Spleen (tissue), 11 donors: ENCODE results near the gene MAPK4. TPM values are rescaled to one million over a fixed set of nuclear protein-coding genes. Genes with fewer than 3 reads are reported as not detected.

Experiments used
- DNase-seq: peaks from one replicate; pipeline ENCODE4 v3.0.0-alpha.2; 2020
- H3K27ac ChIP-seq, 8 donors: fragments of 200-600 bp; sonication (generic) in 7 of 8; 1 replicate in 4 of 8; 2 replicates in 4 of 8; pipeline versions ENCODE4 v1.5.0 to v1.8.0; 2016 to 2021; ENCODE audit warnings: inconsistent platforms in 4 of 8, mild to moderate bottlenecking in 4 of 8, moderate library complexity in 1 of 8
- H3K27me3 ChIP-seq, 7 donors: fragments of 200-600 bp; sonication (generic) in 6 of 7; replicated peaks in 1 of 7; 1 replicate in 4 of 7; 2 replicates in 3 of 7; pipeline versions ENCODE4 v1.5.0 to v1.8.0; 2016 to 2021; ENCODE audit warnings: inconsistent platforms in 3 of 7, mild to moderate bottlenecking in 1 of 7
- H3K36me3 ChIP-seq, 6 donors: fragments of 200-600 bp; sonication (generic) in 5 of 6; 1 replicate in 4 of 6; 2 replicates in 2 of 6; pipeline versions ENCODE4 v1.5.0 to v1.8.0; 2016 to 2021; ENCODE audit warnings: inconsistent platforms in 2 of 6
- H3K4me1 ChIP-seq, 6 donors: fragments of 200-600 bp; sonication (generic) in 5 of 6; 1 replicate in 3 of 6; 2 replicates in 3 of 6; pipeline versions ENCODE4 v1.5.0 to v1.8.0; 2016 to 2021; ENCODE audit warnings: inconsistent platforms in 3 of 6
- H3K4me3 ChIP-seq, 8 donors: fragments of 200-600 bp; sonication (generic) in 7 of 8; 1 replicate in 4 of 8; 2 replicates in 4 of 8; pipeline versions ENCODE4 v1.5.0 to v1.8.0; 2016 to 2021; ENCODE audit warnings: inconsistent platforms in 4 of 8, mild to moderate bottlenecking in 4 of 8, moderate library complexity in 2 of 8
- H3K9me3 ChIP-seq, 8 donors: fragments of 200-600 bp; sonication (generic) in 7 of 8; 1 replicate in 4 of 8; 2 replicates in 4 of 8; pipeline versions ENCODE4 v1.5.0 to v1.8.0; 2016 to 2021; ENCODE audit warnings: inconsistent platforms in 4 of 8
- CTCF ChIP-seq, 11 experiments: fragments of 200-600 bp in 7 of 11; fragments of 450-650 bp in 4 of 11; sonication (generic) in 4 of 11; IDR thresholded peaks in 8 of 11; conservative IDR thresholded peaks in 3 of 11; 1 replicate in 7 of 11; 2 replicates in 4 of 11; pipeline versions ENCODE4 v1.4.0 to v1.8.0; 2016 to 2021; ENCODE audit warnings: antibody characterized with exemption in 11 of 11, inconsistent platforms in 4 of 11, mild to moderate bottlenecking in 1 of 11
- POLR2A ChIP-seq, 3 donors: fragments of 450-650 bp; IDR thresholded peaks; one replicate each; pipeline ENCODE4 v1.5.1; 2017; ENCODE audit warnings: antibody characterized with exemption in 3 of 3, mild to moderate bottlenecking in 1 of 3
- POLR2AphosphoS5 ChIP-seq, 3 donors: sonication (generic); formaldehyde crosslinking; IDR thresholded peaks; one replicate each; pipeline ENCODE4 v1.5.1; 2017; ENCODE audit warnings: antibody characterized with exemption in 3 of 3
- WGBS, 5 donors: extraction: QIAGEN DNeasy Blood & Tissue Kit in 3 of 5; methylation state at CpG; one replicate each; pipeline versions ENCODE4 v1.1.5 to v1.1.7; 2013 to 2018; 5-methylcytosine and 5-hydroxymethylcytosine counted together
- intact Hi-C: fragments of 100-400 bp; cut with DNase I; formaldehyde crosslinking; loops from one replicate; pipeline ENCODE4 v1.15.0; 2023; ENCODE audit warnings: low total_unique reads
- polyA plus RNA-seq, 3 donors: library from polyadenylated mRNA; stranded (reverse); fragments of 200-250 nt; gene quantifications; one replicate each; pipeline ENCODE4 v1.2.1, GENCODE V29; 2013
- total RNA-seq, 7 donors: library from RNA; depleted of rRNA in 3 of 7; stranded (reverse); fragments of >200 nt in 3 of 7; fragmentation: NEBNext Ultra II Directional in 4 of 7; extraction: Animal tissue kit (Norgen Biotek cat#: 25700) in 4 of 7; gene quantifications; one replicate each; pipeline versions ENCODE4 v1.1.0 to v1.2.1, GENCODE V29; 2016 to 2021
- donor health status: healthy with polysubstance abuse.
- donor health status: DM: no; HTN: no; CAD: no; lungs with moderate emphysema.
- donor health status: DM: no; HTN: no; CAD: no.
- donor health status: Bipolar disorder and iron deficiency.
- donor health status: healthy.
- donor health status: DM: no; HTN: no; CAD: no.
- donor health status: DM: yes; HTN: yes; CAD: no.

MAPK4 gene
- total and polyA plus RNA-seq, 10 donors, result 0.02 to 0.29 (median 0.20) TPM; not detected in 4

GRCh38 chr18:50620319-50620718 lies 60.4 kb downstream of the MAPK4 start:
- Histone ChIP-seq H3K9me3 (no peaks in the 10 kb centered on the region), H3K27ac (no peak overlapping the region), H3K27me3 (peaks cover 0 to 9% (median 0%) of the 10 kb centered on the region in 7 donors), H3K4me1 (no peaks in the 10 kb centered on the region), H3K4me3 (no peak overlapping the region), H3K36me3 (no peaks in the 10 kb centered on the region)
- 78 to 89% (median 82%) methylated on average over 2 of the region's 2 CpGs for WGBS, 5 donors
- intact Hi-C loops, result no loop called here
- no peak for DNase-seq
- no peak for TF ChIP-seq POLR2A (IDR thresholded peaks at IDR 0.05)
- no peak for TF ChIP-seq POLR2AphosphoS5 (IDR thresholded peaks at IDR 0.05)
- TF ChIP-seq CTCF (IDR thresholded peaks at IDR 0.05 in 8 of 11, conservative IDR thresholded peaks at IDR 0.05 in 3 of 11), result no peak

- TF ChIP-seq POLR2AphosphoS5 (IDR thresholded peaks at IDR 0.05), result no peak
- no peak for TF ChIP-seq POLR2A (IDR thresholded peaks at IDR 0.05)
- TF ChIP-seq CTCF (IDR thresholded peaks at IDR 0.05 in 8 of 11, conservative IDR thresholded peaks at IDR 0.05 in 3 of 11), result no peak
- Histone ChIP-seq H3K36me3 (no peaks in the 10 kb centered on the region), H3K4me1 (no peaks in the 10 kb centered on the region), H3K4me3 (no peak overlapping the region), H3K27ac (no peak overlapping the region), H3K27me3 (peaks cover 0 to 9% (median 0%) of the 10 kb centered on the region in 7 donors), H3K9me3 (no peaks in the 10 kb centered on the region)
- intact Hi-C loops, result no loop called here
- DNase-seq, result no peak
- 54 to 89% (median 79%) methylated on average over 2 of the region's 2 CpGs for WGBS, 5 donors
Observed at GRCh38 chr18:50621366-50621765, 61.5 kb downstream of the MAPK4 start.

GRCh38 chr18:50622320-50622719 lies 62.4 kb downstream of the MAPK4 start:
- H3K27ac ChIP-seq, result no peak overlapping the region
- peaks cover 0 to 9% (median 0%) of the 10 kb centered on the region in 7 donors for H3K27me3 ChIP-seq
- TF ChIP-seq CTCF (IDR thresholded peaks at IDR 0.05 in 8 of 11, conservative IDR thresholded peaks at IDR 0.05 in 3 of 11) (no peak), POLR2A (IDR thresholded peaks at IDR 0.05) (no peak), POLR2AphosphoS5 (IDR thresholded peaks at IDR 0.05) (no peak)
- no peak overlapping the region for H3K4me3 ChIP-seq
- H3K9me3 ChIP-seq, result no peaks in the 10 kb centered on the region
- no peaks in the 10 kb centered on the region for H3K36me3 ChIP-seq
- intact Hi-C loops, result no loop called here
- H3K4me1 ChIP-seq, result no peaks in the 10 kb centered on the region
- 65 to 91% (median 79%) methylated on average over 3 of the region's 3 CpGs for WGBS, 5 donors
- DNase-seq, result no peak

- H3K4me3 ChIP-seq, result no peak overlapping the region
- no peaks in the 10 kb centered on the region for H3K4me1 ChIP-seq
- TF ChIP-seq POLR2AphosphoS5 (IDR thresholded peaks at IDR 0.05) (no peak), CTCF (IDR thresholded peaks at IDR 0.05 in 8 of 11, conservative IDR thresholded peaks at IDR 0.05 in 3 of 11) (no peak), POLR2A (IDR thresholded peaks at IDR 0.05) (no peak)
- no peak overlapping the region for H3K27ac ChIP-seq
- no peak for DNase-seq
- no peaks in the 10 kb centered on the region for H3K36me3 ChIP-seq
- H3K9me3 ChIP-seq, result no peaks in the 10 kb centered on the region
- 14 to 34% (median 21%) methylated on average over 7 of the region's 7 CpGs for WGBS, 5 donors
- peaks cover 0 to 9% (median 0%) of the 10 kb centered on the region in 7 donors for H3K27me3 ChIP-seq
- intact Hi-C loops, result no loop called here
Observed at GRCh38 chr18:50622865-50623393, 63.0 kb downstream of the MAPK4 start.
